K562 (cell line): ENCODE measurements around the gene TFF1. TPM values are rescaled to one million over a fixed set of nuclear protein-coding genes. Genes with fewer than 3 reads are reported as not detected.

Experiments used
- ATAC-seq: fragments of 200-7000 bp; cut with Tn5 transposase; 3 replicates; pipeline ENCODE4 v1.9.1; 2020; ENCODE audit warnings: moderate library complexity
- BruUV-seq: library from RNA; stranded (reverse); fragments of 400-500 nt; replicated peaks from 2 replicates; lab custom pipeline; 2021; lab: Mats Ljungman, UMichigan
- CTCF ChIA-PET: fragments of 300-600 bp; formaldehyde crosslinking; extraction: SDS; loops from one replicate; lab custom pipeline; 2021; ENCODE audit warnings: low intra/inter-chr PET ratio; lab: Yijun Ruan, JAX
- POLR2A ChIA-PET: fragments of 300-600, 350-650 bp; sonication (Branson Sonifier 250); formaldehyde crosslinking; extraction: SDS; loops from one replicate; lab custom pipeline; 2021; ENCODE audit warnings: antibody characterized with exemption, inconsistent platforms; lab: Yijun Ruan, JAX
- DNase-seq, 4 experiments: peaks; one replicate each; pipeline versions ENCODE4 v3.0.0 to v3.0.0-alpha.2; 2011 to 2018; ENCODE audit warnings: low spot score in 3 of 4, mixed read lengths in 3 of 4; ENCODE audit errors: extremely low read depth in 1 of 4
- FAIRE-seq: peaks from 2 replicates; lab custom pipeline; 2011; peaks lifted over from hg19 to GRCh38; lab: Jason Lieb, UNC
- H2AFZ ChIP-seq: 2 replicates; pipeline ENCODE4 v1.6.0; 2011; ENCODE audit warnings: low read depth, low read length, control low read depth, inconsistent platforms
- H3K27ac ChIP-seq: fragments of 200-600 bp; 3 replicates; pipeline ENCODE4 v1.8.0; 2011; ENCODE audit warnings: low read depth, mild to moderate bottlenecking, control low read depth, inconsistent platforms, low read length, moderate library complexity, mixed read lengths; ENCODE audit errors: extremely low read depth
- H3K27me3 ChIP-seq, 2 experiments: fragments of 300-600 bp in 1 of 2; 2 replicates in 1 of 2; 3 replicates in 1 of 2; pipeline versions ENCODE4 v1.6.0 to v1.8.0; 2011; ENCODE audit warnings: inconsistent platforms in 2 of 2, low read length in 2 of 2, mild to moderate bottlenecking in 1 of 2, mixed read lengths in 1 of 2, moderate library complexity in 1 of 2; ENCODE audit not compliant: control insufficient read depth in 2 of 2, insufficient read depth in 2 of 2
- H3K36me3 ChIP-seq: fragments of 300-600 bp; 3 replicates; pipeline ENCODE4 v1.8.0; 2011; ENCODE audit warnings: mild to moderate bottlenecking, low read length, inconsistent platforms; ENCODE audit not compliant: control insufficient read depth, insufficient read depth
- H3K4me1 ChIP-seq, 2 experiments: fragments of 200-600 bp in 1 of 2; replicated peaks in 1 of 2; 2 replicates in 1 of 2; 3 replicates in 1 of 2; pipeline versions ENCODE4 v1.5.1 to v1.8.0; 2011; ENCODE audit warnings: inconsistent platforms in 2 of 2, low read length in 2 of 2, mild to moderate bottlenecking in 1 of 2, mixed read lengths in 1 of 2, moderate library complexity in 1 of 2; ENCODE audit not compliant: control insufficient read depth in 2 of 2, insufficient read depth in 2 of 2
- H3K4me2 ChIP-seq: 2 replicates; pipeline ENCODE4 v1.6.1; 2011; ENCODE audit warnings: low read length, control low read depth, inconsistent platforms, mixed read lengths; ENCODE audit not compliant: insufficient read depth
- H3K4me3 ChIP-seq: fragments of 200-600 bp; sonication (generic), shearing (Covaris generic); 2 replicates; pipeline ENCODE4 v1.5.1; 2016; ENCODE audit warnings: control low read depth, inconsistent platforms
- H3K79me2 ChIP-seq: fragments of 200-600 bp; 3 replicates; pipeline ENCODE4 v1.8.0; 2011; ENCODE audit warnings: low read length, inconsistent platforms; ENCODE audit not compliant: control insufficient read depth, insufficient read depth
- H3K9ac ChIP-seq, 2 experiments: 2 replicates each; pipeline versions ENCODE4 v1.6.0 to v1.6.1; 2011; ENCODE audit warnings: low read depth in 2 of 2, low read length in 2 of 2, control low read depth in 1 of 2, inconsistent platforms in 1 of 2, mild to moderate bottlenecking in 1 of 2, mixed read lengths in 1 of 2; ENCODE audit not compliant: insufficient read depth in 1 of 2
- H3K9me1 ChIP-seq: one replicate; pipeline ENCODE4 v1.6.0; 2011; ENCODE audit warnings: inconsistent platforms, mild to moderate bottlenecking, low read length, moderate library complexity; ENCODE audit not compliant: control insufficient read depth, insufficient read depth
- H3K9me3 ChIP-seq: replicated peaks from 2 replicates; pipeline ENCODE4 v1.5.1; 2011; ENCODE audit warnings: low read depth, low read length, inconsistent platforms; ENCODE audit not compliant: control insufficient read depth, insufficient read depth
- H4K20me1 ChIP-seq: replicated peaks from 2 replicates; pipeline ENCODE4 v1.6.1; 2011; ENCODE audit warnings: low read length, inconsistent platforms, mixed read lengths; ENCODE audit not compliant: control insufficient read depth, insufficient read depth
- BHLHE40 ChIP-seq: IDR thresholded peaks from 2 replicates; pipeline ENCODE4 v1.6.1; 2011; ENCODE audit warnings: low read length, improper control_type of control experiment
- HNRNPUL1 ChIP-seq: fragments of 200-400 bp; formaldehyde crosslinking; IDR thresholded peaks from 2 replicates; pipeline ENCODE4 v1.6.1; 2017; ENCODE audit warnings: low read length
- IRF2 ChIP-seq: sonication (generic); formaldehyde crosslinking; IDR thresholded peaks from 2 replicates; pipeline ENCODE4 v1.8.1; 2022; ENCODE audit warnings: mild to moderate bottlenecking, missing genetic modification reagents
- KLF1 ChIP-seq: fragments of 450-650 bp; IDR thresholded peaks from 2 replicates; pipeline ENCODE4 v1.6.1; 2016; ENCODE audit warnings: missing genetic modification characterization, missing compliant biosample characterization
- POLR2A ChIP-seq: fragments of 450-650 bp; conservative IDR thresholded peaks from 2 replicates; pipeline ENCODE4 v1.6.1; 2016
- POLR2G ChIP-seq: fragments of 200-400 bp; formaldehyde crosslinking; IDR thresholded peaks from 2 replicates; pipeline ENCODE4 v1.6.1; 2017; ENCODE audit warnings: low read depth, mild to moderate bottlenecking, antibody characterized with exemption, low read length, moderate library complexity
- STAT5B ChIP-seq: fragments of 250-450 bp; sonication (Bioruptor Pico); IDR thresholded peaks from 2 replicates; pipeline ENCODE4 v1.8.0; 2021; ENCODE audit warnings: mild to moderate bottlenecking, inconsistent platforms
- TAF1 ChIP-seq: IDR thresholded peaks from 2 replicates; pipeline ENCODE4 v1.6.1; 2011; ENCODE audit warnings: mild to moderate bottlenecking, low read length, moderate library complexity; ENCODE audit not compliant: insufficient read depth, control insufficient read depth, severe bottlenecking; ENCODE audit errors: extremely low read depth
- TGIF2 ChIP-seq: sonication (generic); formaldehyde crosslinking; IDR thresholded peaks from 2 replicates; pipeline ENCODE4 v1.8.1; 2022; ENCODE audit warnings: mild to moderate bottlenecking, missing genetic modification reagents, moderate library complexity
- ZFP30 ChIP-seq: fragments of 250-450 bp; sonication (Bioruptor Pico); IDR thresholded peaks from 2 replicates; pipeline ENCODE4 v1.8.0; 2022; ENCODE audit warnings: moderate library complexity, mild to moderate bottlenecking, inconsistent platforms, borderline replicate concordance
- ZNF449 ChIP-seq: fragments of 250-450 bp; sonication (Bioruptor Pico); IDR thresholded peaks from 2 replicates; pipeline ENCODE4 v1.8.0; 2022; ENCODE audit warnings: moderate library complexity, mild to moderate bottlenecking, inconsistent platforms
- ZNF699 ChIP-seq: fragments of 250-450 bp; sonication (Bioruptor Pico); IDR thresholded peaks from 2 replicates; pipeline ENCODE4 v1.8.0; 2021; ENCODE audit warnings: mild to moderate bottlenecking, moderate library complexity; ENCODE audit not compliant: insufficient replicate concordance
- WGBS: fragments of 100-300 bp; shearing (Covaris generic); methylation state at CpG from one replicate; pipeline ENCODE4 v1.1.6; 2016; ENCODE audit warnings: low coverage, mixed read lengths; ENCODE audit not compliant: insufficient coverage; ENCODE audit errors: missing lambda C conversion rate; 5-methylcytosine and 5-hydroxymethylcytosine counted together
- in situ Hi-C: fragments of 300-500 bp; cut with MboI; formaldehyde crosslinking; loops from 4 replicates; pipeline ENCODE4 v1.15.0; 2018; ENCODE audit warnings: inconsistent platforms, mixed read lengths
- intact Hi-C: fragments of 100-400 bp; cut with micrococcal nuclease; formaldehyde crosslinking; loops from 2 replicates; pipeline ENCODE4 v1.14.2; 2022
- polyA plus RNA-seq, 8 experiments: library from polyadenylated mRNA; depleted of rRNA in 4 of 8; stranded (reverse) in 5 of 8; unstranded in 3 of 8; fragments of >200 nt; fragmentation: Nextera tagmentation in 2 of 8; fragmentation: Illumina TruSeq in 1 of 8; extraction: Ambion mirVana in 2 of 8; extraction: Trizol in 1 of 8; gene quantifications; 2 replicates each; pipeline versions ENCODE4 v1.2.1 to v1.2.3, GENCODE V29; 2011 to 2014; ENCODE audit warnings: inconsistent platforms in 1 of 8, missing spikeins in 1 of 8
- total RNA-seq, 7 experiments: library from RNA; depleted of rRNA in 6 of 7; stranded (reverse); fragments of >200 nt in 6 of 7; fragmentation: Illumina TruSeq in 2 of 7; extraction: Trizol in 2 of 7; gene quantifications; 2 replicates each; pipeline versions ENCODE4 v1.2.1 to v1.2.3, GENCODE V29; 2011 to 2021; ENCODE audit warnings: low replicate concordance in 1 of 7

The TFF1 gene
- total and polyA plus RNA-seq, 9 of the 15 experiments (the other 6 are each of a cell fraction or from before 2014, with no cell fraction given) = 0.31 TPM; not detected in 8

GRCh38 chr21:42412636-42412933 lies 46.2 kb upstream of the TFF1 start:
- ChIA-PET CTCF (no interaction called here), POLR2A (interaction anchor here (0.6 kb wide), 1 partner anchor 373 kb away, joined by 3 read pairs; no protein-coding TSS in a partner anchor)
- DNase-seq = no peak
- Histone ChIP-seq H3K79me2 (no peaks in the 10 kb centered on the region), H3K4me3 (no peak overlapping the region), H3K27me3 (no peaks in the 10 kb centered on the region), H2AFZ (no peak overlapping the region), H3K9ac (peak overlapping the region in 1 of 2 experiments; percentile 57; a peak in 1 of 4 replicates), H3K36me3 (peaks cover 4% of the 10 kb centered on the region; the same call in 2 of the 3 replicates), H3K9me1 (peaks cover 3% of the 10 kb centered on the region), H3K27ac (no peak overlapping the region), H3K9me3 (no peaks in the 10 kb centered on the region), H3K4me2 (no peak overlapping the region), H4K20me1 (no peaks in the 10 kb centered on the region; the same call in 1 of the 2 replicates), H3K4me1 (peaks cover 11 to 20% of the 10 kb centered on the region in 2 experiments; a peak in 4 of 5 replicates)
- intact Hi-C loops (no loop called here), in situ Hi-C loops (no loop called here)
- 37% methylated on average over 5 of the region's 5 CpGs for WGBS
- FAIRE-seq = no peak
- no peak for ATAC-seq
- peak; percentile 27; the same call in 1 of the 2 replicates for TF ChIP-seq BHLHE40
- TF ChIP-seq POLR2A = no peak
- BruUV-seq = no TSS peak

- CTCF ChIA-PET = no interaction called here
- TF ChIP-seq HNRNPUL1 (no peak), ZFP30 (CRISPR knock-in tag) (no peak), TAF1 (no peak), POLR2G (no peak), ZNF699 (CRISPR knock-in tag) (no peak), KLF1 (tag) (no peak), IRF2 (no peak), TGIF2 (no peak), STAT5B (no peak), ZNF449 (CRISPR knock-in tag) (no peak)
- H4K20me1 ChIP-seq = no peaks in the 10 kb centered on the region; the same call in 1 of the 2 replicates
- FAIRE-seq (no peak), DNase-seq (no peak), ATAC-seq (no peak)
- H3K4me2 ChIP-seq = no peak overlapping the region
- H3K4me1 ChIP-seq = peaks cover 11 to 20% of the 10 kb centered on the region in 2 experiments; a peak in 4 of 5 replicates
- WGBS = 49% methylated on average over 21 of the region's 21 CpGs
- peak overlapping the region in 1 of 2 experiments; percentile 57; a peak in 1 of 4 replicates for H3K9ac ChIP-seq
- H3K9me3 ChIP-seq = no peaks in the 10 kb centered on the region
- H2AFZ ChIP-seq = no peak overlapping the region
- no peaks in the 10 kb centered on the region for H3K79me2 ChIP-seq
- H3K9me1 ChIP-seq = peaks cover 3% of the 10 kb centered on the region
- POLR2A ChIA-PET = interaction anchor here (0.6 to 1.0 kb wide), 2 partner anchors 11 to 372 kb away, joined by 3 read pairs; no protein-coding TSS in a partner anchor
- in situ Hi-C loops = no loop called here
- no peaks in the 10 kb centered on the region for H3K27me3 ChIP-seq
- BruUV-seq = no TSS peak
- H3K36me3 ChIP-seq = peaks cover 4% of the 10 kb centered on the region; the same call in 2 of the 3 replicates
- no peak overlapping the region for H3K4me3 ChIP-seq
- H3K27ac ChIP-seq = no peak overlapping the region
- intact Hi-C loops = no loop called here
Observed at GRCh38 chr21:42411891-42412635, 45.7 kb upstream of the TFF1 start.
